Peyer's patch (tissue), 4 donors: ENCODE data around the gene ORC1.

Source experiments
- CTCF ChIP-seq, 6 experiments: fragments of 450-650 bp in 4 of 6; fragments of 200-600 bp in 2 of 6; sonication (generic) in 1 of 6; IDR thresholded peaks; one replicate each; pipeline ENCODE4 v1.5.1; 2017 to 2019; ENCODE audit warnings: antibody characterized with exemption in 6 of 6, mild to moderate bottlenecking in 3 of 6, moderate library complexity in 1 of 6
- POLR2A ChIP-seq, 2 donors: fragments of 450-650 bp; IDR thresholded peaks; one replicate each; pipeline ENCODE4 v1.5.1; 2017; ENCODE audit warnings: antibody characterized with exemption in 2 of 2, mild to moderate bottlenecking in 2 of 2, moderate library complexity in 2 of 2

- TF ChIP-seq CTCF (IDR thresholded peaks at IDR 0.05) = no peak
- no peak for TF ChIP-seq POLR2A (IDR thresholded peaks at IDR 0.05)
These were observed 59.0 kb downstream of the ORC1 start for GRCh38 chr1:52345252-52345651.
